Measurements from ENCODE around the gene FBLIM1. TPM values are rescaled to one million over a fixed set of nuclear protein-coding genes. Genes with fewer than 3 reads are reported as not detected.

FBLIM1 gene
- total RNA-seq, 2 experiments from 2014 or later, result 0.05 TPM; not detected in 1

DNA sequence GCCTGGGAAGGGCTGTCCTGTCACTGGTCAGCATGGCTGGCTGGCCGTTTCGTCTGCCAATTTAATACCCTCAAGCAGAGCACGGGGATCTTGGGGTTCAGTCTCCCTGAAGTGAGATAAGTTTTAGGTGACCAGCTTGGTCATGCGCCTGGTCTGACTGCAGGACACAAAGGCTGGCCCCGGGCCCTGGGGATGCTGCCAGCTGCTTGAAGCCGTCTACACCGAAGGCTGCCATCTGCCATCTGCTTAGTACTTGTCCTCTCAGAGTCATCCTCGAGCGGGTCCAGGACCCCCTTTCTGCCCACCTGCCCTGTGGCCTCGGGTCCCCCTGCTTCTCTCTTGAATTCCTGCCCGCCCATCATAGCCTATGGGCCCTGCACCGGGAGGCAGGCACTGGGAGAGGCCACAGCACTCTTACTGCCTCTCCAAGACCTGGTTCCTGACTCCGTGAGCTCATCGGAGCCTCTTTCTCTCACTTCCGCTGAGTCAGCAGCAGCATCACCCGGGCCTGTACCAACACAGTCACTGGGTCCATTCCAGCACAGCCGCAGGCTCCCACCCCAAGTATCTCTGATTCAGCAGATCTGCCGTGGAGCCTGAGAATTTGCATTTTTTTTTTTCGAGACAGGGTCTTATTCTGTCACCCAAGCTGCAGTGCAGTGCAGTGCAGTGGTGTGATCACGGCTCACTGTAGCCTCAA lies 7.0 kb downstream of the FBLIM1 start:
- Mint-ChIP-seq H3K4me3 (no peak overlapping the region), H3K9me3 (no peaks in the 10 kb centered on the region), H3K4me1 (ENCODE audit: low read depth) (no peaks in the 10 kb centered on the region), H3K27ac (no peak overlapping the region), H3K36me3 (no peaks in the 10 kb centered on the region), H3K27me3 (peaks cover 9% of the 10 kb centered on the region)
- ChIA-PET CTCF (interaction anchor here (0.5 to 0.8 kb wide), 2 partner anchors 10 to 500 kb away, joined by 3 read pairs; no protein-coding TSS in a partner anchor), POLR2A (no interaction called here)
- no peak for DNase-seq
- intact Hi-C loops (cut with micrococcal nuclease), result no loop called here

DNA sequence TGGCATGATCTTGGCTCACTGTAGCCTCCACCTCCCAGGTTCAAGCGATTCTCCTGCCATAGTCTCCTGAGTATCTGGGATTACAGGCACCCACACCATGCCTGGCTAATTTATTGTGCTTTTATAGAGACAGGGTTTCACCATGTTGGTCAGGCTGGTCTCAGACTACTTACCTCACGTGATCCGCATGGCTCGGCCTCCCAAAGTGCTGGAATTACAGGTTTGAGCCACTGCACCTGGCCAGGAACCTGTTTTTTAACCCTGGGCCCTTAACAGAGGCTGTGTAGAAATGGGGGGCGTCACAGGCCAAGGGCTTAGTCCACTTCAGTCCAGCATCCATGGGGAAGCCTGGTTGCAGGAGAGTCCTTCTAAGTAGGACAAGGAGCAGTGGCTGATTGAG lies 9.3 kb downstream of the FBLIM1 start:
- Mint-ChIP-seq H3K27ac (no peak overlapping the region), H3K9me3 (no peaks in the 10 kb centered on the region), H3K36me3 (no peaks in the 10 kb centered on the region), H3K4me1 (ENCODE audit: low read depth) (no peaks in the 10 kb centered on the region), H3K4me3 (no peak overlapping the region), H3K27me3 (peaks cover 12% of the 10 kb centered on the region)
- CTCF ChIA-PET, result interaction anchor here (0.8 kb wide), 1 partner anchor 27 kb away, joined by 4 read pairs; no protein-coding TSS in a partner anchor
- intact Hi-C loops (cut with micrococcal nuclease), result no loop called here
- POLR2A ChIA-PET, result no interaction called here
- DNase-seq, result no peak

DNA sequence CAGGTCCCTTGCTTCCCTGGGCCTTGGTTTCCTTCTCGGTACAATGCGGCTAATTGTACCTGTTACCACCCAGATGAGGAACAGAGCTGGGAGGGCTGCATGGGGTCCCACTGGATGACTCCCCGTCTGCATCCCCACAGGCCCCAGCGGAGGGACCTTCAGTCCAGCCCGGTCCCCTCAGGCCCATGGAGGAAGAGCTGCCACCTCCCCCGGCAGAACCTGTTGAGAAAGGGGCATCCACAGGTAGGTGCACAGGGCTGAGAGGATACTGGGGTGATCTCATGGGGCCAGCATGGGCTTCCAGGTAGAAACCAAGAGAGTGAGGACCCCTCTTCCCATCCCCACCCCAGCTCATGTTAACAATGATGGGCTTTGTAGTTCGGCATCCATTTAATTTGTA lies 9.8 kb downstream of the FBLIM1 start:
- intact Hi-C loops (cut with micrococcal nuclease), result no loop called here
- Mint-ChIP-seq H3K4me3 (no peak overlapping the region), H3K9me3 (no peaks in the 10 kb centered on the region), H3K36me3 (no peaks in the 10 kb centered on the region), H3K4me1 (ENCODE audit: low read depth) (no peaks in the 10 kb centered on the region), H3K27me3 (peaks cover 12% of the 10 kb centered on the region), H3K27ac (no peak overlapping the region)
- ChIA-PET CTCF (interaction anchor here (0.8 kb wide), 1 partner anchor 27 kb away, joined by 4 read pairs; no protein-coding TSS in a partner anchor), POLR2A (no interaction called here)
- DNase-seq, result no peak

DNA sequence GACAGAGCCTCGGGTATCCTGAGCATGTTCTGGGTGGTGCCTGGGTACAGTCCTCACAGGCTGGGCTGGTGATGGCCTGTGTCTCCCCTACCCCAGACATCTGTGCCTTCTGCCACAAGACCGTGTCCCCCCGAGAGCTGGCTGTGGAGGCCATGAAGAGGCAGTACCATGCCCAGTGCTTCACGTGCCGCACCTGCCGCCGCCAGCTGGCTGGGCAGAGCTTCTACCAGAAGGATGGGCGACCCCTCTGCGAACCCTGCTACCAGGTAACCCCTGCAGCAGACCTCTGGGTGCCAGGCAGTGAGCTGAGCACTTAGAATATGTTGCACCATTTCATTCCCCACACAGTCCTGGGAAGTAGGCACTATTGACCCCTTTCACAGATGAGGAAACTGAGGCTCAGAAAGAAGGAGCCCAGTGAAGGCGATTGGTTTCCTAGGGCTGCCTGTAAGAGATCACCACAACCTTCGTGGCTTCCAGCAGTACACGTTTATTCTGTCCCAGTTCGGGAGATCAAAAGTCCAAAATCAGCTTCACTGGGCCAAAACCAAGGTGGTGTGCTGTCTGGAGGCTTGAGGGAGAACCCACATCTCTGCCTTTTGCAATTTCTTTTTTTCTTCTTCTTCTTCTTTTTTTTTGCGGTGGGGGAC lies 11.8 kb downstream of the FBLIM1 start:
- Mint-ChIP-seq H3K4me1 (ENCODE audit: low read depth) (no peaks in the 10 kb centered on the region), H3K4me3 (no peak overlapping the region), H3K27me3 (peaks cover 10% of the 10 kb centered on the region), H3K9me3 (no peaks in the 10 kb centered on the region), H3K36me3 (no peaks in the 10 kb centered on the region), H3K27ac (no peak overlapping the region)
- intact Hi-C loops (cut with micrococcal nuclease), result no loop called here
- ChIA-PET POLR2A (no interaction called here), CTCF (interaction anchor here (0.6 kb wide), 1 partner anchor 410 kb away, joined by 3 read pairs; no protein-coding TSS in a partner anchor)
- DNase-seq, result no peak

DNA sequence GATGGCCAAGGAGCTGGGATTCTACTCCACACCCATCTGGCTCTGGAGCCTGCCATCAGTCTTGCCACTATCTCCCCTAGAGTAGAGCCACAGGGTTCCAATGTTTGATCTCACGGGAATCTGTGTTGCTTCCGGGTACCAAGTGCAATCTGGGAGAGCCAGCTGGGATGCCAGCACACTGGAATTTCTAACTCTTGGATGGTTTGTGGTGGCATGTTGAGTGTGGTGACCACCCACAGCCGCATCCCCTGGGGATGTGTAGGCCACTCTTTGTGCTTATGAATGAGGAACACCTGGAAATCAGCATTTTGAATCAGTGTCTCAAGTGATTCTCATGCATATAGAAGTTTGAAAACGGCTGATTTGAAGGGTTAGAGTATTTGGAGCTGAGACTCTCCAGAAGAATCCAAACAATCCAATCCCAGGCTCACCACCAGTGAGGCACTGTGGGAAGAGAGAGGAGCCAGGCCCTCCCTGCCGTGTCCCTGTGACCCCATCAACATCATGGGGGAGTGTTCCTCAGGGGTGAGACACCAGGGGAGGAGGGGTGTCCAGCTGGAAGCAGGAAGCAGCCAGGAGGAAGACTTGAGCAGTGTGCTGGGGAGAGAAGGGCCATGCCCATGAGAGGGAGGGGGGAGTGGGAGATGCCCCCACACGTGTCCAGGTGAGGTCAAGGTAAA lies 13.4 kb downstream of the FBLIM1 start:
- no peak overlapping the region for H3K4me3 Mint-ChIP-seq
- DNase-seq, result no peak
- no peak overlapping the region for H3K27ac Mint-ChIP-seq
- ChIA-PET POLR2A (no interaction called here), CTCF (interaction anchor here (1.2 kb wide), 1 partner anchor 20 kb away, joined by 3 read pairs; no protein-coding TSS in a partner anchor)
- H3K4me1 Mint-ChIP-seq (ENCODE audit: low read depth), result no peaks in the 10 kb centered on the region
- peaks cover 10% of the 10 kb centered on the region for H3K27me3 Mint-ChIP-seq
- intact Hi-C loops (cut with micrococcal nuclease), result no loop called here
- no peaks in the 10 kb centered on the region for H3K36me3 Mint-ChIP-seq
- no peaks in the 10 kb centered on the region for H3K9me3 Mint-ChIP-seq

DNA sequence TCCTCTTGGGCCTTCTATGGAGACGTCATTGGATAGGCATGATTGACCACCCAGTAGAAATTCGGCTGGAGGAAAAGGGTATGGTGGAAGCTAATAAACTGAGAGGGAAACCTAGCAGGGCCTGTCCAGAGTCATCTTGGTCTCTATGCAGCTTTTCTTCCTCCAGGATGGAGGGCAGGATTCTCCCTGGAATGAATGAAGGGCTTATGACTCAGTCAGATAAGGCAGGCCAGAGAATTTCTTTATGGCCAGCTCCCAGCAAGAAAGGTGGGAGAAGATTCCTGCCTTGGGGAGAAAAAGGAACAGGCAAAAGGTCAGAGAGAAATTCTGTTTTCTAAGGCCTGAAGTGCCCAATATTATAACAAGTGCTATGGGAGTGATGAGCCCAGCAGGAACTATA lies 17.1 kb downstream of the FBLIM1 start:
- Mint-ChIP-seq H3K4me3 (no peak overlapping the region), H3K36me3 (no peaks in the 10 kb centered on the region), H3K27me3 (peaks cover 8% of the 10 kb centered on the region), H3K27ac (no peak overlapping the region), H3K9me3 (no peaks in the 10 kb centered on the region), H3K4me1 (ENCODE audit: low read depth) (no peaks in the 10 kb centered on the region)
- intact Hi-C loops (cut with micrococcal nuclease), result no loop called here
- DNase-seq, result no peak
- ChIA-PET CTCF (interaction anchor here (1.0 to 1.3 kb wide), 3 partner anchors 10 to 281 kb away, joined by 3 to 5 read pairs (median 3); no protein-coding TSS in a partner anchor), POLR2A (interaction anchor here (0.7 kb wide), 1 partner anchor 165 kb away, joined by 3 read pairs; no protein-coding TSS in a partner anchor)

DNA sequence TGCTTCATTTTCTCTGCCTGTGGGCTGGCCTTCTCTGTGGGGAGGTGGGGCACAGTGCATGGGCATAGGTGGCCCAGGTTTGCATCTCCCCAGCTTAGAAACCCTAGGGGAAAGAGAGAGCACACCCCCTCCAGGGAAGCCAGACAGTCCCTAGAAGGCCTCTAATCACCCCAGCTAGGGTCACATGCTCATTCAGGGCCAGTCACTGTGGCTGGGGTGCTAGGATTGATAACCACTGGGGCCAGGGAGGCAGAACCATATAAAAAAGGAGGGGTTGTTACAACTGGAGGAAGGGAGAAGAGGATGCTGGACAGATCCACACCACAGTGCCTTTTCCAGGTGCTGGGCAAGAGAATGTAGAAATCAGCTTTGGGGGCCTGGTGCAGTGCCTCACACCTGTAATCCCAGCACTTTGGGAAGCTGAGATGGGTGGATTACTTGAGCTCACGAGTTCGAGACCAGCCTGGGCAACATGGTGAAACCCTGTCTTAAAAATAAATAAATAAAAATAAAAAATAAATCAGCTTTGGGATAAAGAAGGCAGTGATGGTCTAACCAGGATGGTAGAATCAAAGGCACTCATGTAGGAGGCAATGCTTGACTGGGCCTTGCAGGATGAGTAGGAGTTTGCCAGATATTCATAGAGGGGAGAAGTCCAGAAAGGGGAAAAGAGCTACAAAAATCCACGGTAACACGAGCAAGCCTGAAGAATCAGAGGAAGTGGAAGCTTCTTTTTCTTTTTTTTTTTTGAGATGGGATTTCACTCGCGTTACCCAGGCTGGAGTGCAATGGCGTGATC lies 19.5 kb downstream of the FBLIM1 start:
- Mint-ChIP-seq H3K4me1 (ENCODE audit: low read depth) (no peaks in the 10 kb centered on the region), H3K27me3 (no peaks in the 10 kb centered on the region), H3K36me3 (no peaks in the 10 kb centered on the region), H3K27ac (no peak overlapping the region), H3K4me3 (no peak overlapping the region), H3K9me3 (no peaks in the 10 kb centered on the region)
- ChIA-PET CTCF (interaction anchor here (0.7 to 1.2 kb wide), 5 partner anchors 10 to 37 kb away, joined by 3 to 6 read pairs (median 4); no protein-coding TSS in a partner anchor), POLR2A (no interaction called here)
- DNase-seq, result no peak
- intact Hi-C loops (cut with micrococcal nuclease), result no loop called here

DNA sequence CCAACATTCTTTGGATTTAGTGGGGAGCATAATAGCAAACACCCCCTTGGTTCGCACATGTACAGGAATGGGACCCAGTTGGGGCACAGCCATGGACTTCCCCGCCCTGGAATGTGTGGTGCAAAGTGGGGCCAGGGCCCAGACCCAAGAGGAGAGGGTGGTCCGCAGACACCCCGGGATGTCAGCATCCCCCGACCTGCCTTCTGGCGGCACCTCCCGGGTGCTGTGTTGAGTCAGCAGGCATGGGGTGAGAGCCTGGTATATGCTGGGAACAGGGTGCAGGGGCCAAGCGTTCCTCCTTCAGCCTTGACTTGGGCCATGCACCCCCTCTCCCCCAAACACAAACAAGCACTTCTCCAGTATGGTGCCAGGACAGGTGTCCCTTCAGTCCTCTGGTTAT lies 27.1 kb downstream of the FBLIM1 start:
- ChIA-PET CTCF (no interaction called here), POLR2A (no interaction called here)
- Mint-ChIP-seq H3K4me1 (ENCODE audit: low read depth) (no peaks in the 10 kb centered on the region), H3K27ac (no peak overlapping the region), H3K4me3 (no peak overlapping the region), H3K27me3 (peaks cover 3% of the 10 kb centered on the region), H3K9me3 (no peaks in the 10 kb centered on the region), H3K36me3 (no peaks in the 10 kb centered on the region)
- DNase-seq, result no peak
- intact Hi-C loops (cut with micrococcal nuclease), result no loop called here

DNA sequence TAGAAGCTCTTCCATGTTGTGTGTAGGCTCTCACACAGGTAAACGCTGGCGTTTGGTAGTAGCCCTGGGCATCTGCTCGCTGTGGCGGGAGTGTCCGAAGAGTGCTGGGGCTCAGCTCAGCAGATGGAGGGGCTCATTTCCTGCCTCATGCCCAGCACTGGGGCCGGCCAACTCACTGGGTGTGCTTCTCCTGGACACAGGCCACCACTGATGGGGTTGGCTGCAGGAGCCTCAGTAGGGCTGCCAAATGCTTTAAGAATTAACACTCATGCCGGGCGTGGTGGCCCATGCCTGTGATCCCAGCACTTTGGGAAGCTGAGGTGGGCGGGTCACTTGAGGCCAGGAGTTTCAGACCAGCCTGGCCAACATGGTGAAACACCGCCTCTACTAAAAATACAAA lies 28.0 kb downstream of the FBLIM1 start:
- no peaks in the 10 kb centered on the region for H3K4me1 Mint-ChIP-seq (ENCODE audit: low read depth)
- intact Hi-C loops (cut with micrococcal nuclease), result no loop called here
- H3K27ac Mint-ChIP-seq, result no peak overlapping the region
- no peaks in the 10 kb centered on the region for H3K36me3 Mint-ChIP-seq
- no peaks in the 10 kb centered on the region for H3K9me3 Mint-ChIP-seq
- ChIA-PET POLR2A (no interaction called here), CTCF (no interaction called here)
- peaks cover 3% of the 10 kb centered on the region for H3K27me3 Mint-ChIP-seq
- no peak overlapping the region for H3K4me3 Mint-ChIP-seq
- no peak for DNase-seq

DNA sequence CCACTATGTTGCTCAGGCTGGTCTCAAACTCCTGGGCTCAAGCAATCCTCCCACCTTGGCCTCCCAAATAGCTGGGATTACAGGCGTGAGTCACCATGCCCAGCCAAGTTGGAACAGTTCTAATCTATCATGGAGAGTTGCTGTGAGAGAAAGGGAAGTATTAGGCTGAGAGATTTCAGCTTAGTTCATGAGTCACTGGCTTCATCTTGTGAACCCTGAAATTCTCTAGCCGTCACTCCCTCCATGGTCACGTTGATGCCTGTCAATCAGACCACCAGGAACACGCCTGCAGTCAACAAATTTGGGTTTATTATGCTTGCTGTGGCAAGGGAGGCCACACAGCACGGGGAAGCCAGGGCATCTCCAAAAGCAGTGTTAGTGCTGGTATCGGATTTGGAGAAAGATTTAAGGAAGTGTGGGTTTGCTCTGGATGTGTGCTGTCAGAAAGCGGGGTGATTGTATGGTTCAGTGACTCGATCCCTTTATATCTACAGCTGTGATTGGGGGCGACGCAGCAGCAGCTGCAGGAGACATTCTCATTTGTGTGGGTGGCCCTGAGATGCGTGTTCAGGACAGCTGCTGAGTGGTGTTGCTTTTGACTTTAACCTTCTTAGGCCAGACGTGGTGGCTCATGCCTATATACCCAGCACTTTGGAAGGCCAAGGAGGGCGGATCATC lies 30.2 kb downstream of the FBLIM1 start:
- Mint-ChIP-seq H3K27me3 (peaks cover 4% of the 10 kb centered on the region), H3K9me3 (no peaks in the 10 kb centered on the region), H3K36me3 (no peaks in the 10 kb centered on the region), H3K4me1 (ENCODE audit: low read depth) (no peaks in the 10 kb centered on the region), H3K4me3 (no peak overlapping the region), H3K27ac (no peak overlapping the region)
- ChIA-PET POLR2A (no interaction called here), CTCF (interaction anchor here (0.6 to 0.8 kb wide), 2 partner anchors 11 to 290 kb away, joined by 3 read pairs; no protein-coding TSS in a partner anchor)
- intact Hi-C loops (cut with micrococcal nuclease), result no loop called here
- DNase-seq, result no peak

DNA sequence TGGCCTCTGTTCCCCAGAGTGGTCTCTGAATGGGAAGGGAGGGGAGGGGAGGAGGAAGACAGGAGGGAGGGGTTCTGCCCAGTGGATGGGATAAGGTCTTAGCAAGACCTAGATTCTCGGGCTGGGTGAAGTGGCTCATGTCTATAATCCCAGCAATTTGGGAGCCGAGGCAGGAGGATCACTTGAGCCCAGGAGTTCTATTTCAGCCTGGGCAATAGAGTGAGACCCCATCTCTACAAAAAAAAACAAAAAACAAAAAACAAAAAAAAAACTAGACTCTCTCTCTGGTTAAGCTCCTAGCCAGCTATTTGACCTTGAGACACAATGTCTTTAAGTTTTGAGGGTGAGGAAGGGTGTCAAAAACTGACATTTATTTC lies 37.5 kb downstream of the FBLIM1 start:
- ChIA-PET CTCF (interaction anchor here (0.7 to 2.0 kb wide), 4 partner anchors 19 to 260 kb away, joined by 3 to 7 read pairs (median 3); no protein-coding TSS in a partner anchor), POLR2A (interaction anchor here (0.6 kb wide), 1 partner anchor 142 kb away, joined by 3 read pairs; no protein-coding TSS in a partner anchor)
- Mint-ChIP-seq H3K27ac (no peak overlapping the region), H3K36me3 (no peaks in the 10 kb centered on the region), H3K9me3 (no peaks in the 10 kb centered on the region), H3K4me3 (no peak overlapping the region), H3K27me3 (peaks cover 2% of the 10 kb centered on the region), H3K4me1 (ENCODE audit: low read depth) (peaks cover 3% of the 10 kb centered on the region)
- intact Hi-C loops (cut with micrococcal nuclease), result no loop called here
- DNase-seq, result no peak

All from activated CD4-positive, alpha-beta memory T cell treated with anti-CD3 and anti-CD28 coated beads for 36 hours (primary cell).